ENCODE results near the gene DTX2. TPM values are rescaled to one million over a fixed set of nuclear protein-coding genes. Genes with fewer than 3 reads are reported as not detected.
A peak's percentile ranks its signal among the peaks of the same experiment; 100 is the strongest.
"Not testable (repeated sequence)": the region's sequence is repeated elsewhere in the genome, so short reads cannot be mapped to it uniquely, and the experiment has no call there.

DTX2 gene
- total RNA-seq, 3 donors from 2014 or later, result 52.3 to 91.6 (median 83.7) TPM

- ATAC-seq; intact Hi-C loops (cut with DNase I, micrococcal nuclease); H3K4me1 ChIP-seq (ENCODE audit: low read depth); DNase-seq; H3K4me3 ChIP-seq; H3K36me3 ChIP-seq (ENCODE audit: low read depth); H3K9me3 ChIP-seq: not testable (repeated sequence)
These were observed 81.7 kb downstream of the DTX2 start, which contains the start of gene SPDYE16 for GRCh38 chr7:76543197-76543596. Gene SPDYE16 (minus strand): TSS chr7:76543297. CDS start chr7:76541459, 1,838 bp downstream.

GRCh38 chr7:76549025-76549854 is 87.7 kb downstream of the DTX2 start:
- ATAC-seq, result peak; percentile 100

GRCh38 chr7:76549855-76550248 is 88.3 kb downstream of the DTX2 start:
- peak; percentile 24 for ATAC-seq
- DNase-seq, result peak in 2 of 3 donors; percentile 20 to 57
- H3K9me3 ChIP-seq; H3K36me3 ChIP-seq (ENCODE audit: low read depth); intact Hi-C loops (cut with DNase I, micrococcal nuclease); H3K4me1 ChIP-seq (ENCODE audit: low read depth): not testable (repeated sequence)
- peak overlapping the region; percentile 91 for H3K4me3 ChIP-seq

More at GRCh38 chr7:76549025-76549854, 87.7 kb downstream of the DTX2 start:
- intact Hi-C loops (cut with DNase I, micrococcal nuclease); H3K36me3 ChIP-seq (ENCODE audit: low read depth); H3K4me1 ChIP-seq (ENCODE audit: low read depth); H3K9me3 ChIP-seq: not testable (repeated sequence)
- peak; percentile 88 to 94 (median 89) for DNase-seq
- peak overlapping the region; percentile 91 for H3K4me3 ChIP-seq

- H3K4me1 ChIP-seq (ENCODE audit: low read depth); ATAC-seq; H3K36me3 ChIP-seq (ENCODE audit: low read depth); H3K9me3 ChIP-seq; intact Hi-C loops (cut with DNase I, micrococcal nuclease); H3K4me3 ChIP-seq; DNase-seq: not testable (repeated sequence)
These were observed 90.5 kb downstream of the DTX2 start for GRCh38 chr7:76551992-76552391.

Other genes with a start within 250 kb of the DTX2 start
- gene HSPB1, start 159.0 kb upstream of the DTX2 start, total RNA-seq, result 100 to 1,000 TPM; 207 to 840 (median 310) TPM
- 100 to 1,000 TPM in 2 of 3 donors, 10 to 100 TPM in 1; 74.3 to 114 (median 102) TPM for gene YWHAG, start 102.7 kb upstream of the DTX2 start, total RNA-seq
- under 1 TPM in 2 of 3 donors, not detected in 1; 0.32 to 0.72 TPM for gene SSC4D, start 52.0 kb upstream of the DTX2 start, total RNA-seq
- gene ZP3, start 36.8 kb upstream of the DTX2 start, total RNA-seq, result 10 to 100 TPM in 2 of 3 donors, 1 to 10 TPM in 1; 4.4 to 16.1 (median 10.8) TPM
- gene UPK3B, start 48.8 kb downstream of the DTX2 start, total RNA-seq, result 1 to 10 TPM; 2.2 to 4.3 (median 3.6) TPM
- gene SPDYE16, start 81.6 kb downstream of the DTX2 start, total RNA-seq, result under 1 TPM in 2 of 3 donors, not detected in 1; 0.20 to 0.51 TPM
- gene POMZP3, start 165.6 kb downstream of the DTX2 start, total RNA-seq, result 10 to 100 TPM; 10.9 to 17.4 (median 17.3) TPM